Activated CD8-positive, alpha-beta T cell treated with anti-CD3 and anti-CD28 coated beads for 36 hours (primary cell): ENCODE results near the gene POLR3F. TPM values are rescaled to one million over a fixed set of nuclear protein-coding genes. Genes with fewer than 3 reads are reported as not detected.
"Not testable (repeated sequence)": the region's sequence is repeated elsewhere in the genome, so short reads cannot be mapped to it uniquely, and the experiment has no call there.

Experiments used
- ATAC-seq: fragments of 200-7000 bp; cut with Tn5 transposase; one replicate; pipeline ENCODE4 v1.10.0; 2021; ENCODE audit warnings: mild to moderate bottlenecking, moderate library complexity
- CTCF ChIA-PET: fragments of 350-600 bp; sonication (Branson Sonifier 250); formaldehyde crosslinking; loops from one replicate; lab custom pipeline; 2021; ENCODE audit warnings: antibody characterized with exemption; lab: Charles Lee
- POLR2A ChIA-PET: fragments of 350-600 bp; sonication (Branson Sonifier 250); formaldehyde crosslinking; loops from one replicate; lab custom pipeline; 2021; ENCODE audit warnings: antibody characterized with exemption; lab: Charles Lee
- DNase-seq: peaks from one replicate; pipeline ENCODE4 v3.0.0-alpha.2; 2020
- H3K27ac Mint-ChIP-seq: one replicate; pipeline ENCODE4 v1.8.0; 2021; ENCODE audit warnings: mild to moderate bottlenecking, mixed read lengths
- H3K27me3 Mint-ChIP-seq: one replicate; pipeline ENCODE4 v1.8.0; 2021; ENCODE audit warnings: mixed read lengths
- H3K36me3 Mint-ChIP-seq: one replicate; pipeline ENCODE4 v1.8.0; 2021; ENCODE audit warnings: low read depth, mixed read lengths
- H3K4me1 Mint-ChIP-seq: one replicate; pipeline ENCODE4 v1.8.0; 2021; ENCODE audit warnings: low read depth, mixed read lengths
- H3K4me3 Mint-ChIP-seq: one replicate; pipeline ENCODE4 v1.8.0; 2021; ENCODE audit warnings: mild to moderate bottlenecking, moderate library complexity, mixed read lengths
- H3K9me3 Mint-ChIP-seq: one replicate; pipeline ENCODE4 v1.8.0; 2021; ENCODE audit warnings: mixed read lengths
- CTCF ChIP-seq: fragments of 200-600 bp; IDR thresholded peaks from one replicate; pipeline ENCODE4 v1.8.0; 2022; ENCODE audit warnings: antibody characterized with exemption, mild to moderate bottlenecking
- intact Hi-C: fragments of 100-400 bp; cut with micrococcal nuclease; formaldehyde crosslinking; loops from one replicate; pipeline ENCODE4 v1.10.0; 2022
- total RNA-seq, 2 experiments: library from RNA; stranded (reverse); gene quantifications; one replicate each; pipeline ENCODE4 v1.2.3, GENCODE V29; 2021

The POLR3F gene
- total RNA-seq, 2 experiments from 2014 or later: 8.8 to 10.1 TPM

DNA sequence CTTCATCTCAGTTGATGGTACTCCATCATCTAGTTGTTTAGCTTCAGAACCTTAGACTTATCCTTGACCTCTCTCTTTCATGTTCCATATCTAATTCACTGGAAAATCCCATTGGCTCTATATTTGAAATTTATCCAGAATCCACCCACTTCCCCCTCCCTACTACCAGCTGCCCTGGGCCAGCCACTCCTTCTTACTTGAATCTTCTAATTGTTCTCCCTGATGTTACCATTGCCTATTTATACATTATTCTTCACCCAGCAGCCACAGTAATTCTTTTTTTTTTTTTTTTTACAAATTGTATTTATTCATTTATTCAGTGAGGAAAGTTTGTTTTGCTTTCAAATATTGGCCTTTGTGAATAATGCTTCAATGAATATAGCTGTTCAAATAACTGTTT is 48.8 kb downstream of the POLR3F start:
- ATAC-seq (no peak), DNase-seq (no peak)
- H3K4me3 Mint-ChIP-seq: no peak overlapping the region
- POLR2A ChIA-PET: interaction anchor here (0.9 to 1.0 kb wide), 2 partner anchors 49 to 375 kb away, joined by 3 read pairs; partner anchors contain the start of gene POLR3F
- intact Hi-C loops: no loop called here
- CTCF ChIA-PET: no interaction called here
- no peak for TF ChIP-seq CTCF
- H3K9me3 Mint-ChIP-seq: no peaks in the 10 kb centered on the region
- peaks cover 20% of the 10 kb centered on the region for H3K36me3 Mint-ChIP-seq
- H3K27ac Mint-ChIP-seq: no peak overlapping the region
- H3K4me1 Mint-ChIP-seq: peaks cover 16% of the 10 kb centered on the region
- no peaks in the 10 kb centered on the region for H3K27me3 Mint-ChIP-seq

- peaks cover 18% of the 10 kb centered on the region for H3K36me3 Mint-ChIP-seq
- ATAC-seq, intact Hi-C loops, CTCF ChIA-PET, DNase-seq, H3K4me3 Mint-ChIP-seq, H3K27ac Mint-ChIP-seq, H3K27me3 Mint-ChIP-seq, H3K9me3 Mint-ChIP-seq, H3K4me1 Mint-ChIP-seq: not testable (repeated sequence)
- POLR2A ChIA-PET: interaction anchor here (1.4 kb wide), 1 partner anchor 14 kb away, joined by 4 read pairs; the partner anchor contains the start of gene SEC23B
These were observed 54.9 kb downstream of the POLR3F start for GRCh38 chr20:18522066-18522465.

- no peak overlapping the region for H3K4me3 Mint-ChIP-seq
- no peaks in the 10 kb centered on the region for H3K9me3 Mint-ChIP-seq
- no peak for ATAC-seq
- no peak for TF ChIP-seq CTCF
- intact Hi-C loops: no loop called here
- CTCF ChIA-PET: no interaction called here
- POLR2A ChIA-PET: no interaction called here
- no peak for DNase-seq
- no peaks in the 10 kb centered on the region for H3K4me1 Mint-ChIP-seq
- H3K27me3 Mint-ChIP-seq: no peaks in the 10 kb centered on the region
- H3K36me3 Mint-ChIP-seq: peaks cover 22% of the 10 kb centered on the region
- no peak overlapping the region for H3K27ac Mint-ChIP-seq
These were observed 55.9 kb downstream of the POLR3F start for GRCh38 chr20:18523066-18523465.

- no peaks in the 10 kb centered on the region for H3K4me1 Mint-ChIP-seq
- ChIA-PET POLR2A (interaction anchor here (0.7 kb wide), 1 partner anchor 561 kb away, joined by 3 read pairs; no protein-coding TSS in a partner anchor), CTCF (no interaction called here)
- DNase-seq: no peak
- H3K36me3 Mint-ChIP-seq: peaks cover 36% of the 10 kb centered on the region
- no peak for ATAC-seq
- intact Hi-C loops: no loop called here
- no peak for TF ChIP-seq CTCF
- no peak overlapping the region for H3K4me3 Mint-ChIP-seq
- H3K27me3 Mint-ChIP-seq: no peaks in the 10 kb centered on the region
- H3K27ac Mint-ChIP-seq: no peak overlapping the region
- no peaks in the 10 kb centered on the region for H3K9me3 Mint-ChIP-seq
These were observed 57.5 kb downstream of the POLR3F start for GRCh38 chr20:18524646-18525045.

GRCh38 chr20:18526761-18527160 is 59.6 kb downstream of the POLR3F start:
- intact Hi-C loops, H3K4me1 Mint-ChIP-seq, H3K27me3 Mint-ChIP-seq, POLR2A ChIA-PET, H3K27ac Mint-ChIP-seq, DNase-seq, ATAC-seq, H3K4me3 Mint-ChIP-seq, H3K9me3 Mint-ChIP-seq: not testable (repeated sequence)
- H3K36me3 Mint-ChIP-seq: peaks cover 46% of the 10 kb centered on the region
- CTCF ChIA-PET: interaction anchor here (1.4 kb wide), 1 partner anchor 40 kb away, joined by 3 read pairs; no protein-coding TSS in a partner anchor

DNA sequence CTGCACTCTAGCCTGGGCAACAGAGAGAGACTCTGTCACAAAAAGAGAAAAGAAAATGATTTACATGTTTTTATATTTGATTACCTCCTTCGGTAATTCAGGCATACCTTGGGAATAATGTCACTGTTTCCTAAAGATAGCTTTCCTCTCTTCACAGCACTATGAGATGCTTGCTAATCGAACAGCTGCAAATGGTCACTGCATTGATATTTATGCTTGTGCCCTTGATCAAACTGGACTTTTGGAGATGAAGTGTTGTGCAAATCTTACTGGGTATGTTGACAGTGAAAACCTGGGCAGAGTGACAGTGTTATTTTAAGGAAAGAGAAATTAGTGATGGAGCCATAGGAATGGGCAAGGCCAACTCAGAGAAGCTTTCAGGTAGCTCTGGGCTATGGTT is 60.1 kb downstream of the POLR3F start:
- intact Hi-C loops: no loop called here
- DNase-seq (no peak), ATAC-seq (no peak)
- H3K4me3 Mint-ChIP-seq: no peak overlapping the region
- no peak for TF ChIP-seq CTCF
- CTCF ChIA-PET: no interaction called here
- peaks cover 52% of the 10 kb centered on the region for H3K36me3 Mint-ChIP-seq
- H3K27me3 Mint-ChIP-seq: no peaks in the 10 kb centered on the region
- POLR2A ChIA-PET: no interaction called here
- H3K9me3 Mint-ChIP-seq: no peaks in the 10 kb centered on the region
- no peak overlapping the region for H3K27ac Mint-ChIP-seq
- H3K4me1 Mint-ChIP-seq: no peaks in the 10 kb centered on the region
